Nephron progenitor cell (in vitro differentiated cells): Measurements from ENCODE around the gene GGN.

ENCODE experiments used
- DNase-seq: peaks from one replicate; pipeline ENCODE4 v3.0.0; 2021
- H3K27ac Mint-ChIP-seq: 2 replicates; pipeline ENCODE4 v1.8.0; 2021; ENCODE audit warnings: mild to moderate bottlenecking, moderate library complexity, mixed read lengths
- H3K27me3 Mint-ChIP-seq: 2 replicates; pipeline ENCODE4 v1.8.0; 2021; ENCODE audit warnings: mild to moderate bottlenecking, low read depth, mixed read lengths; ENCODE audit not compliant: poor library complexity
- H3K36me3 Mint-ChIP-seq: 2 replicates; pipeline ENCODE4 v1.8.0; 2021; ENCODE audit warnings: low read depth, mixed read lengths
- H3K4me1 Mint-ChIP-seq: 2 replicates; pipeline ENCODE4 v1.8.0; 2021; ENCODE audit warnings: mixed read lengths
- H3K4me3 Mint-ChIP-seq: 2 replicates; pipeline ENCODE4 v1.8.0; 2021; ENCODE audit warnings: mild to moderate bottlenecking, moderate library complexity, mixed read lengths
- H3K9me3 Mint-ChIP-seq: 2 replicates; pipeline ENCODE4 v1.8.0; 2021; ENCODE audit warnings: mild to moderate bottlenecking, moderate library complexity, mixed read lengths
- TF ChIP-seq, protein P1 (sequence below): fragments of 200-600 bp; sonication (generic); IDR thresholded peaks from 2 replicates; pipeline ENCODE4 v1.5.0; 2021; ENCODE audit warnings: antibody characterized with exemption

Gene GGN

DNA sequence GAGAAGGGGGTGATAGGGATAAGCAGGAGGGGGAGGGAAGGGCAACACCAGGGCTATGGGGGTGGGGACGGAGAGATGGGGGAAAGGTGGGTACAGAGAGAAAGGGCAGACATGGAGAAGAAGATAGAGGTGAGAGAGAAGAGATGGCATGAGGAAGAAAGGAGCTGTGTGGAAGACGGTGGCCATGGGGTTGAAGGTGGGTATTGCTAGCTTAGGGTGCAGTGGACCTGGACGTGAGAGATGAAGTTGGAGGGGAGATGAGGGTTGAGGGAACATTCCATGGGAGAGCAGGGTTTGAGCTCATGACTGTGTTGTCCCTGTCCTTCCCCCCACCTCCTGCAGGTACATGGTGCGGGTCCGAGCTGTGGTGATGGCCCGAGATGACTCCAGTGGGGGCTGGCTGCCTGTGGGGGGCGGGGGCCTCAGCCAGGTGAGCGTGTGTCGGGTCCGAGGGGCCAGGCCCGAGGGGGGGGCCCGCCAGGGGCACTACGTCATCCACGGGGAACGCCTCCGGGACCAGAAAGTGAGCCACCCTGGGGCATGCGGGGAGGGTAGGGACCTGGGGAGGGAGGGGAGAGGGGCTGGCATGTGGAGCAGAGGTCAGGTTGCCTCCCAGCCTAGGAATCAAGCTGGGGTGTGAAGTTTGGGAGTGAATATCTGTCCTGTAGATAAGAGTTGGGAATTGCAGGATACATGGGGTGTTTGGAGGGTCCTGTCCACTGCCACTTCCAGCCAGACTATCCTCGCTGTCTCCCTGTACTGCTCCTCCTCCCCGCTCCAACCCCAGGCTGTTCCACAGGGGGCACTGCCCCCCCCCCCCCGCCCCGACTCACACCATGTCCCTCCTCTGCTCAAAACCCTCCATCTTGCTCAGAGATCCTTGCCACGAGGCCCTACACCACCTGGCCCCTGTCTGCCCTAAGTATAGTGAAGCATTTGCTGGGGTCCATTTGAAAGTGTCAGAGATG is 2.4 kb upstream of the GGN start:
- Mint-ChIP-seq H3K36me3 (peaks cover 41% of the 10 kb centered on the region), H3K27me3 (peaks cover 38% of the 10 kb centered on the region), H3K9me3 (peaks cover 12% of the 10 kb centered on the region), H3K4me1 (peaks cover 47% of the 10 kb centered on the region), H3K4me3 (peak overlapping the region; percentile 90), H3K27ac (no peak overlapping the region)
- no peak for DNase-seq
- TF ChIP-seq, protein P1, sequence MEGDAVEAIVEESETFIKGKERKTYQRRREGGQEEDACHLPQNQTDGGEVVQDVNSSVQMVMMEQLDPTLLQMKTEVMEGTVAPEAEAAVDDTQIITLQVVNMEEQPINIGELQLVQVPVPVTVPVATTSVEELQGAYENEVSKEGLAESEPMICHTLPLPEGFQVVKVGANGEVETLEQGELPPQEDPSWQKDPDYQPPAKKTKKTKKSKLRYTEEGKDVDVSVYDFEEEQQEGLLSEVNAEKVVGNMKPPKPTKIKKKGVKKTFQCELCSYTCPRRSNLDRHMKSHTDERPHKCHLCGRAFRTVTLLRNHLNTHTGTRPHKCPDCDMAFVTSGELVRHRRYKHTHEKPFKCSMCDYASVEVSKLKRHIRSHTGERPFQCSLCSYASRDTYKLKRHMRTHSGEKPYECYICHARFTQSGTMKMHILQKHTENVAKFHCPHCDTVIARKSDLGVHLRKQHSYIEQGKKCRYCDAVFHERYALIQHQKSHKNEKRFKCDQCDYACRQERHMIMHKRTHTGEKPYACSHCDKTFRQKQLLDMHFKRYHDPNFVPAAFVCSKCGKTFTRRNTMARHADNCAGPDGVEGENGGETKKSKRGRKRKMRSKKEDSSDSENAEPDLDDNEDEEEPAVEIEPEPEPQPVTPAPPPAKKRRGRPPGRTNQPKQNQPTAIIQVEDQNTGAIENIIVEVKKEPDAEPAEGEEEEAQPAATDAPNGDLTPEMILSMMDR, result no peak

DNA sequence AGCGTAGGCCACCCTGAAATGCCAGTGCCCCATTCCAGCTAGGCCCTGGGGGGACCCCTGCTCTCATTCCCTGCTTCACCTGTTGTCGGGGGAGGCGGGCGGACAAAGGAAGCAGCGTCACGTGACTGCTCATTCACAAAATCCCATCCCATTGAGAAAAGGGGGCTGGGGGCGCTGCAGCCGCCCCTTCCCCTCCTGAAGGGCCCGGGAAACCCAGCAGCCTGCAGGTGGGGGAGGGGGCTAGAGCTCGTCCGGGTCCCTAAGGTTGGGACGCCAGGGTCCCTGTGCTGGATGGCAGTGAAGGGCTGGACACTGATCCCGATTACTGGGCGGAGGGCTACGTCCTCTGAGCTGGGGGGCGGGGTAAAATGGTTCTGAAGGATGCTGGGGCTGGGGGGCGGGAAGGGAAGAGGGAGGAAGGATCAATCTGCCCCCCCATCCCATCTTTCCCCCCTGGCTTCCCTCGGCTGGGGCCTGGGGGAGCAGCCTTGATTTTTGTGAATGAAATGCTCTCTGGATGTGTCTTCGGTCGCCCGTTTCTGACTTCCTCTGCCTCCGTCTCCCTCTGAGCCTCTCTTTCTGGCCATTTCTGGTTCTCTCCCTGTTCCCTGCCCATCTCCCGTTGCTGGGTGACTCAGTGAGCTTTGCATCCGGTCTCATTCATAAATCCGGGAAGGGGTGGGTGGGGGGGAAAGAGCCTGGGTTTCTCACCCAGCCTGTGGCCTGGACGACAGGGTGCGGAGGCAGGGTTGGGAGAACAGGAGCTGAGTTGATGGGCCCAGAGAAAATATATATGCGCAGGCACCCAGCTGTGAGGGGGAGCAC is 1.5 kb upstream of the GGN start:
- Mint-ChIP-seq H3K4me3 (peak overlapping the region; percentile 90), H3K27me3 (peaks cover 38% of the 10 kb centered on the region), H3K36me3 (peaks cover 43% of the 10 kb centered on the region), H3K4me1 (peaks cover 47% of the 10 kb centered on the region), H3K9me3 (peaks cover 6% of the 10 kb centered on the region), H3K27ac (no peak overlapping the region)
- TF ChIP-seq, protein P1, result no peak
- peak; percentile 44 for DNase-seq

DNA sequence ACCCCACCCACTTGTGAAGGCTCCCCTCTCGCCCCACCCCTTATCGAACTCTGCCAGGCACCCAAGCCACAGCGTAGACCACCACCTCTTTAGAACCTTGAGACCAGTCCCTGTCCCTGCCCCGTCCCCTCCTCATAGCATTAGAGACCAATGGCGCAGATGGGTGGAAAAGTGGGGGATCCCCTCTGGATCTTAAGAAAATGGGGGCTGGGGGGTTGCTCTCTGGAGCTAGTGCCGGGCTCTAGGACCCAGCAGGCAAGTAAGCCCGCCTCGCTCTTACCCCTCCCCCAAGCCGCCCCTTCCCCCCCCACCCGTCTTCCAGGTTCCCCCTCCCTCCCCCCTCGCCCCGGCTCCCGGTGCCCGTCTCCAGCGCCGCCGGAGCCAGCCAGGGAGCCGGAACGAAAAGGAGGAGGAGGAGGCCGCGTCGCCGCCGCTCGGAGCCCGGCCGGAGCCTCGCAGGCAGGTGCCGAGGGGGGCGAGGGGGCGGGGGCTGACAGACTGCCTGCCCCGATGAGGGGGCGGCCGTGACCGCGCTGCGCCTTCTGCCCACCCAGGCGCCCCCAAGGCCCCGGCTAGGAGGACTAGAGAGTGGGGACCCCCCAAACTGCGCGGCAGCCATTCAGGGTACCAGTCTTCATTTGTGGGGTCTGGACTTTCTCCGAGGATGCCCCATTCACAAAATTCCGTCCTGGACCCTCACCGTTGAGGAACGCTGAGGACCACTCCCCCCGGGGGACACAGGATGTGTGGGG is 691 bp upstream of the GGN start, which contains the start of gene SPRED3:
SPRED3 (plus strand) TSS at position 349 of the 752 bp plus-strand sequence. CDS start 1,606 bp downstream, outside the sequence.
- H3K27ac Mint-ChIP-seq, result peak within 1 kb of the TSS; percentile 95
- TF ChIP-seq, protein P1, result no peak
- peaks cover 40% of the 10 kb centered on the region for H3K4me1 Mint-ChIP-seq
- H3K4me3 Mint-ChIP-seq, result peak within 1 kb of the TSS; percentile 90
- peaks cover 32% of the 10 kb centered on the region for H3K27me3 Mint-ChIP-seq
- peak; percentile 79 for DNase-seq
- H3K36me3 Mint-ChIP-seq, result peaks cover 38% of the 10 kb centered on the region
- H3K9me3 Mint-ChIP-seq, result no peaks in the 10 kb centered on the region

DNA sequence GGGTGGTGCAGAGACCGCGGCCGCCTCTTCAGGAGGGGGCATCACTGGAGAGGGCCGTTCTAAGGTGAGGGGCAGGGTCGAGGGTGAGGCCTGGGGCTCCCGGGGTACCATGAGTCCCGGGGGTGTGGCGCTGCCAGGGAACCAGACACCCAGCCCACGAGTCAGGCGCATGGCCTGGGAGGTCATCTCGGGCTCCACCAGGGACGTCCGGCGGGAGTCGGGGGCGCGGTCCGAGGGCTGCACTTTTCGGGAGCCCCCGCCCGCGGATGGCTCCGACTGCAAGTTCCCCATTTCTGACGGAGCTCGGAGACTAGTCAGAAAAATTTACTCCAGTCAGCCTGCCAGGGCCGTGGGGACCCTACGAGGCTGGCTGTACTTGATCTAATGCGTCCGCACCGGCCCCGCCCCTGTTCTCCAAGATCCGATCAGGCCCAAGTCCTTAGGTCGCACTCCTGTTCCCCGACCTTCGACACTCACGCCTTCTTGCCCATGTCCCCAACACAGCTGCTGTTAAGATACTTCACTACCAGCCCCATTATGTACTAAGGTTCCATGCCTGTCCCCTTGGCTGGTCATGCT is 774 bp downstream of the GGN start:
- Mint-ChIP-seq H3K4me3 (peak overlapping the region; percentile 86), H3K27ac (peak overlapping the region; percentile 78), H3K4me1 (peaks cover 31% of the 10 kb centered on the region), H3K36me3 (peaks cover 41% of the 10 kb centered on the region), H3K9me3 (no peaks in the 10 kb centered on the region), H3K27me3 (peaks cover 32% of the 10 kb centered on the region)
- TF ChIP-seq, protein P1, result no peak
- DNase-seq, result no peak

DNA sequence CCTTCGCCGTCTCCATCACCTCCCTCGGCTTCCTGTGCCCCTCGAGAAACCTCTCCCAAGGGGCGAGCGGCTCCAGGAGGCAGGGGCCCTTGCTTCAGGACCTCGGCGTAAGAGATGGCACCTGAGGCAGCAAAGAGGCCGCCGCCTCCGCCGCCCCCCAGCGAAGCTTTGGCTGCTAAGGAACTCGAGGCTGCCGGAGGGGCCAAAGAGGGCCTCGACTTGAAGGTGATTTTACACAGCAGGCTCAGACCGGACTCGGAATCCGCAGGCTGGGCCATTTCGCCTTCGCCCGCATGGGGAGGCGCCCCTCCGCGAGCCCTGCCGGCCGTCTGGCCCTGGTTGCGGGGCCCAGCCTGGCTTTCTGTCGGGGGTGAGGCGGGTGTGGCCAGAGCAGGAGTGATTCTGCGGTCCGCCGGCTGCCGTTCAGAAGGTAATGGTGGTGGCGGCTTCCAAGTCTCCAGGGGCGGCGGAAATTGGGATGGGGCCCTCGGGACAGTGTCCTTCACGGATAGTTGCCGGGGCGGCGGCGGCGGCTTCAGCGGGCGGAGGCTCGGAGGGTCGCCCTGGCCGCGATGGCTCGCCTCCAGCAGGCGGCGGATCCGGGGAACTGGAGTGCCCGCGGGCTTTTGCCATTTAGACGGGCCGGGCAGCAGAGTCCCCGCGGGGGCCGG is 1.4 kb downstream of the GGN start:
- H3K4me1 Mint-ChIP-seq, result peaks cover 27% of the 10 kb centered on the region
- no peak overlapping the region for H3K27ac Mint-ChIP-seq
- peaks cover 45% of the 10 kb centered on the region for H3K36me3 Mint-ChIP-seq
- no peaks in the 10 kb centered on the region for H3K9me3 Mint-ChIP-seq
- peak overlapping the region; percentile 23 for H3K4me3 Mint-ChIP-seq
- peaks cover 28% of the 10 kb centered on the region for H3K27me3 Mint-ChIP-seq
- TF ChIP-seq, protein P1, result no peak
- DNase-seq, result no peak
